ENCODE data around the gene SLC6A1.
"Not testable (repeated sequence)": the region's sequence is repeated elsewhere in the genome, so short reads cannot be mapped to it uniquely, and the experiment has no call there.

SLC6A1 gene

GRCh38 chr3:11060500-11061251 lies 68.1 kb downstream of the SLC6A1 start:
- DNase-seq (ENCODE audit: low spot score): peak; percentile 91

GRCh38 chr3:11061268-11061871 lies 68.8 kb downstream of the SLC6A1 start:
- DNase-seq (ENCODE audit: low spot score): not testable (repeated sequence)

DNA sequence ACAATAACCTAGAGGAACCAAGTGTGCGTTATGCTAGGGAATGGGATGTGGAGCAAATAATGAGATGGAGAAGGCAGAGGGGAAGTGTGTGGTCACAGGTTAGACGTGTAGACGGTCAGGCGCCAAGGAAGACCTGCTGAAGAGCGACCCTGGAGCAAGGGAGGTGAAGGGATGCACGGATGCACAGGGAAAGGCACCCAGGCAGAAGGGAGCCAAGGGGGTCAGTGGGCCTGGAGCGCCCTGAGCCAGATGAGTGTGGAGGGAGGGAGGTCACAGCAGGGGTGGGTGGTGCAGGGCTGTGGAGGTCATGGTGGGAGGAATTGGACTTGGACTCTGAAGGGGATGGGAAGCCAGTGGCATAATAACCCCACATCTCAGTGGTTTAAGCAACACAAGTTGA lies 70.2 kb downstream of the SLC6A1 start:
- DNase-seq (ENCODE audit: low spot score): no peak

DNA sequence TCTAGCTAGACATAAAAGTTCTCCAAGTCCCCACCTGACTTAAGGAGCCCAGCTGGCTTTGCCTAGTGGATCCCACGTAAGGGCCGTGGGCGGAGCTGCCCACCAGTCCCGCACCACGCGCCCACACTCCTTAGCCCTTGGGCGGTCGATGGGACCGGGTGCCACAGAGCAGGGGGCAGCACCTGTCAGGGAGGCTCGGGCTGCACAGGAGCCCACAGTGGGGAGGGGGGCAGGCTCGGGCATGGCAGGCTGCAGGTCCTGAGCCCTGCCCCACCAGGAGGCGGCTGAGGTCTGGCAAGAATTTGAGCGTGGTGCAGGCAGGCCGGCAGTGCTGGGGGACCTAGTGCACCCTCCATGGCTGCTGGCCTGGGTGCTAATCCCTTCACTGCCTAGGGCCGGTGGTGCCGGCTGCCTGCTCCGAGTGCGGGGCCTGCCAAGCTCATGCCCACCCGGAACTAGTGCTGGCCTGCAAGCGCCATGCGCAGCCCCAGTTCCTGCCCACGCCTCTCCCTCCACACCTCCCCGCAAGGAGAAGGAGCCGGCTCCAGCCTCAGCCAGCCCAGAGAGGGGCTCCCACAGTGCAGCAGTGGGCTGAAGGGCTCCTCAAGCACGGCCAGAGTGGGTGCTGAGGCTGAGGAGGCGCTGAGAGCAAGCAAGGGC lies 78.7 kb downstream of the SLC6A1 start:
- no peak for DNase-seq (ENCODE audit: low spot score)

DNA sequence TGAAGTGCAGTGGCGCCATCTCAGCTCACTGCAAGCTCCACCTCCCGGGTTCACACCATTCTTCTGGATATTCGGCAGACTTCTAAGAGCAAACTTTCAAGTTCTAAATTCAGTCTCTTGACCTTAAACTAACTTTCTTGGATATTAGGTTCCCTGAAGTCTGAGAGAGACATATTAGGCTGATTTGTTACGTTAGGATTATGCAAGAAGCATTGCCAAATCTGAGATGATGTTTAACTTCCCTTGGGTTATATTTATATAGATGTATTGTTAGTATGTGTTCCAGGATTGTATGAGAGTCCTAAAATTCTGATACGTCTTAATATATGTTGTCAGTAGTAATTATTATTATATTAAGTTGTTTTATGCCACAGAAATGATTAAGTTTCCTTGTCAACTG lies 80.1 kb downstream of the SLC6A1 start:
- DNase-seq (ENCODE audit: low spot score): no peak

DNA sequence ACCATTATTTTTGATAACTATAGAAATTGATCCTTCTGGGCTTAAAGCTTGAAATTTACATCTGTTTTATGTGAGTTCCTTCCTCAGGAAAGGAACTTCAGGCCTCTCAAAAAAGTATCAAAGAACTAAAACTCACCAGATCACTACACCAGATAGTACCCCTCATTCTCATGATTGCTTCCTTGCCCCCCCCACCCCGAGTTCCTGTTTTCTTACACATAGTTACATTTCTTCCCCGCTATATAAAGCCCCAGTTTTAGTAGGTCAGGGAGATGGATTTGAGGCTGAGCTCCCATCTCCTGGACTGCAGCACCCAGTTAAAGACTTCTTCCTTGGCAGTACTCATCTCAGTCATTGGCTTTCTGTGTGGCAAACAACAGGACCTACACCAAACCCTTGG lies 81.5 kb downstream of the SLC6A1 start:
- DNase-seq (ENCODE audit: low spot score): no peak

DNA sequence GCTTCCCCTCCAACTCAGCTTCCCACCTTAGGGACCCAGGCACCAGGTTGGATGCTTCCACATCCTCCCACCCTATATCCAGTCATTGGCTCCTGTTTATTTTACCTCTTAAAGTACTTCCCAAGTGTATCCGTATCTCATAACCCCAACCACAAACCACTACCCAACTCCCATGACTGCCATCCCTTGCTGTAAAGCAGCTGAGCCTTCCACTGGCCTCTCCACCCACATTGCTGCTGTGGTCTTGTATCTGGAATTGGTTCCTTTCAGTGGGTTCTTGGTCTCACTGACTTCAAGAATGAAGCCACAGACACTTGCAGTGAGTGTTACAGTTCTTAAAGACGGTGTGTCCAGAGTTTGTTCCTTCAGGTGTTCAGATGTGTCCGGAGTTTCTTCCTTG lies 81.9 kb downstream of the SLC6A1 start:
- no peak for DNase-seq (ENCODE audit: low spot score)

DNA sequence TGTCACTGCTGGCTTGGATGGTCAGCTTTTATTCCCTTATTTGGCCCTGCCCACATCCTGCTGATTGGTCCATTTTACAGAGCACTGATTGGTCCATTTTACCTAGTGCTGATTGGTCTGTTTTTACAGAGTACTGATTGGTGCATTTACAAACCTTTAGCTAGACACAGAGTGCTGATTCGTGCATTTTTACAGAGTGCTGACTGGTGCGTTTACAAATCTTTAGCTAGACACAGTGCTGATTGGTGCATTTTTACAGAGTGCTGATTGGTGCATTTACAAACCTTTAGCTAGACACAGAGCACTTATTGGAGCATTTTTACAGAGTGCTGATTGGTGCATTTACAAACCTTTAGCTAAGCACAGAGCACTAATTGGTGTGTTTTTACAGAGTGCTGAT lies 82.6 kb downstream of the SLC6A1 start:
- not testable (repeated sequence) for DNase-seq (ENCODE audit: low spot score)

DNA sequence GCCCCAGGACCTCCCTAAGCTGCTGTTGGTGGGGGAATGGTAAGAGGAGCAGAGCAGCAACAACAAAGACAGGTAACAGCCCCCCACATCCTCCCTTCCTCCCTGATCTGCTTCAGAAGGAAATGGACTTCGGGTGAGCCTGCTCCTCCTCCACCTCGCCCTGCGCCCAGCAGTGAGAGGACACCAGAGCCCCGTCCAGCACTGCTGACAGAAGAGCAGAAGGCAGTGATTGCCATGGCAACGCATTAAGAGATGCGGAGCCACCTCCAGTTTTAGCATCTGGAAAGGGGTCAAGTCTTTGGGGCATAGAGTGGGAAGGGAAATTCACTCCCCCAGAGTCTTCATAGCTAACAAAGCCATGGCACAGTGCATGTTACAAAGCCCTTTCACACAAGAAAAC lies 84.2 kb downstream of the SLC6A1 start:
- no peak for DNase-seq (ENCODE audit: low spot score)

GRCh38 chr3:11077466-11077865 lies 84.9 kb downstream of the SLC6A1 start:
- peak; percentile 61 for DNase-seq (ENCODE audit: low spot score)

DNA sequence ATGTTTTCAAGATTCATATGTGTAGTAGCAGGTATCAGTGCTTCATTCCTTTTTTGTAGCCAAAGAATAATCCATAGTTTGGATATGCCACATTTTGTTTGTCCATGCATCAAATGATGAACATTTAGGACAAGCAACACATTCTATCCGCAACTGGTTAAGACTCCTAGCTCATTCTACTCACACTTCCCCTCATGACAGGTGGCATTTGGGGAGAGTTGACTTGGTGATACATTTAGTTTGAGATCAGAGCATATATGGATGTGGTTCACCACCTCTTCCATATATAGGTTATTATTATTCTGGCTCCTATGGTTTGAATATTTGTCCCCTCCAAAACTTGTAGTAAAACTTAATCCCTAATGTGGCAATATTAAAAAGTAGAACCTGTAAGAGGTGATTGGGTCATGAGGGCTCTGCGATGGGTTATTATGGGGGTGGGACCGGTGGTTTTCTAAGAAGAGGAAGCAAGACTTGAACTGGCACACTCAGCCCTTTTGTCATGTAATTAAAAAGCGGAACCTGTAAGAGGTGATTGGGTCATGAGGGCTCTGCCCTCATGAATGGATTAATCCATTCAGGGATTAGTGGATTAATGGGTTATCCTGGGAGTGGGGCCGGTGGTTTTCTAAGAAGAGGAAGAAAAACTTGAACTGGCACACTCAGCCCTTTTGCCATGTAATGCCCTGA lies 86.4 kb downstream of the SLC6A1 start:
- no peak for DNase-seq (ENCODE audit: low spot score)

DNA sequence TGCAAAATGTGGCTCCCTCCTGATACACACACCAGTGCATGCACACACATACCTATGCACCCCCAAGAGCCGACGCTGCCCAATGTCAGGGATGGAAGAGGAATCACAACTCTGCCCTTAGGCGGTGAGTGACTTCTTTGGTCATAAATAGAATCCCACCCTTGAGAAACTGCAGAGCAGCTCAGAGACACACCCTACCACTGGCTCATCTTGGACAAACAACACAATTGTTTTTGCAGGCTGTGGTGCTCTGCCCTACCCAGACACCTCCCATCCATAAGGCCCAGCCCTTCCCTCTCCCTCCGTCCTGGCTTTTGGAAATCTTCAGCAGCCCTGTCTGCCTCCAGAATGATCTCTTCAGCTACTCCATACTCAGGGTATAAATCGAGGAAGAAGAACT lies 87.9 kb downstream of the SLC6A1 start:
- DNase-seq (ENCODE audit: low spot score): no peak

DNA sequence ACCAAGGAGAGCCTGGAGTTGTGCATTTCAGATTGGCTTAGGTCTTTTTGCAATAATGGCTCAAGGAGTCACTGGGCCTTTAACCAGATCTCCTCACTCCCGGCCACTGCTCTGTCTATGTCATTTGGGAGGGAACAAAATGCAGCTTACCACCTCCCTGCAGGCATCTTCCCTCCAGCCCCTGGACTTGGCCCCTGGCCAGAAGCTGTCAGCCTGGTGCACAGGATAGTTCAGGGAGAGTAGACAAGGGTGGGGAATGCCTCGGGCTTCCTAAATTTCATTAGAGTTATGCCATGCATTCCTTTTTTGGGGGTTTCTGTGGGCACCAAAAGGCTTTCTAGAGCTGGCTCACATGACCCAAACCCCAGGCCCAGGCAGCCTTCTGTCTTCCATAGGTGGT lies 91.5 kb downstream of the SLC6A1 start:
- no peak for DNase-seq (ENCODE audit: low spot score)

DNA sequence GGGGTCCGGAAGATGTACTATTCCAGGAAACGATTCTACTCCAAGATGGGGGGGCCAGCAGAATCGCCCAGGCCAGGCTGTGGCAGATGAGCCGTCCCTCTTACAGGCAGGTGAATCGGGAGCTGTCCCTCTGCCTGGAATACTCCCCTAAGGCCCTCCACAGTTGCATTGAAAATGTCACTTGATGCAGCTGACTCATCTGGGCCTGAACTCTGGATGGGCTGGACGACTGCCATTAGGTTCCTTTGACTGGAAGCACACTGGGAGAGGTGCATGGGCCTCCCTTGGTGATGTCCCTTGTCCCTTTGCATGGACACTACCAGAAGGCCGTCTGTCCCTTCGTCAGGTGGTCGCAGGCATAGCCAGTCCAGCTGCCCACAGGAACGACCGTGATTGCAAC lies 92.1 kb downstream of the SLC6A1 start:
- DNase-seq (ENCODE audit: low spot score): no peak

DNA sequence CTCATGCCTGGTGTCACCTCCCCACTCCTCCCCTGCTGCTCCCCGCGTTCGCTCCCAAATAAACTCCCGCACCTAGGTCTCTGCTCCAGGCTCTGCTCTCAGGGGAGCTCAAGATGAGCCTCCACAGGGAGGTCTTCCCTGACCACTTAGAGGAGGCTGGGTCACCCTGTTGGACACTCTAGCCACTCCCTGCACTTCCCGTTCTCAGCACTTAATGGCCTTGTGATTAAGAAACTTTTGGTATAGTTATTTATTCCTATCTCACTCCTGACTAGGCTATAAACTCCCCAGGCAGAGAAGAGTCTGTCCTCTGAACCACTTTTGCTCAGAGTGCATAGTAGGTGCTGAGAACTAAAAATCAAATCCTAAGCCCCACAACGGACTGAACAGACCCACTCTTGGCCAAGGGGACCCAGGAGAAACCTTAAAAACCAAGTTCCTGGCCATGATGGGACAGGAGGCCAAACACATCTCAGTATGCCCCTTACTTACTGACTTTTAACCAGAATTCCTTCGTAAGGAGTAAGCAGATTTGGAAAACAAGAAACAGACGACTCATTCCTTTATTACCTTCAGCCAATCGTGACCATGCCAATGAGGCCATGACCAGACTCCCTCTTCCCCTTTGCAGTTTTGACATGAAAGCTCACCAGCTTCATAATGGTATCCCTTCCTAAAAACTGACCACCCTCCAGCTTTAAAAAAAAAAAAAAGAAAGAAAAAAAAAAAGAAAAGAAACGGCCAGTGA lies 92.7 kb downstream of the SLC6A1 start:
- peak; percentile 50 for DNase-seq (ENCODE audit: low spot score)

DNA sequence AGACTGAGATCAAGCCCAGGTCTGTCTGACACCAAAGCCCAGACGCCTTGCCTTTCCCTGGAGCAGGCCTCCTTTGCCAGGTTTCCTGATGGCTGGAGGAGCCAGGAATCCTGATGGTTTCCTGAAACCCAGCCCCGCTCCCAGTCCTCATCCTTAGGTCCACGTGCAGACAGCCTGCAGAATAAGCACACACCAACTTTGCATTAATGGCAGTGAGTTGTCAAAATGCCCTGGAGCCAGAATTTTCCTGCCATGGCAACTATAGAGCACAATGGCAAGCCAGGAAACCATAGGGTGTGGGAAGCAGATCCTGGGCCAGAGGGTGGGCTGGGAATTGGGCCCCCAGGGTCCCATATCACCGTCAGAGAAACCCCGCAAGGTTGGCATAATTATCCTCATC lies 94.3 kb downstream of the SLC6A1 start:
- DNase-seq (ENCODE audit: low spot score): no peak

DNA sequence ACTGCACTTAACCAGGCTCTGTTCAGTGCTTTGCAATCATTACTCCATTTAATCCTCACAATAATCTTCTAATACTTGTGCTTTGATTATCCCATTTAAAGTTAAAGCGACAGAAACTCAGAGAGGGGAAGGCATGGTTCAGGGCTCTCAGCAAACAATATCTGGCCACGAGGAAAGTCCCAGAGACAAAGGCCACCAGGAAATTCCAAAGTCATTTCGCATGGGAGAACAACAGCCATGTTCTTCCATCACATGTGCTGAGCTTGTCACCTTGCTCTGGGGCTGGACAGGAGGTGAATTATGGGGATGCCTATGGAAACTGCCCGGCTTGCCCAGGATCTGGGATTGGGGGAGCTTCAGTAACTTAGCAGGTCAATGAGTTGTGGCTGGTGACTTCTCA lies 95.5 kb downstream of the SLC6A1 start:
- DNase-seq (ENCODE audit: low spot score): no peak

DNA sequence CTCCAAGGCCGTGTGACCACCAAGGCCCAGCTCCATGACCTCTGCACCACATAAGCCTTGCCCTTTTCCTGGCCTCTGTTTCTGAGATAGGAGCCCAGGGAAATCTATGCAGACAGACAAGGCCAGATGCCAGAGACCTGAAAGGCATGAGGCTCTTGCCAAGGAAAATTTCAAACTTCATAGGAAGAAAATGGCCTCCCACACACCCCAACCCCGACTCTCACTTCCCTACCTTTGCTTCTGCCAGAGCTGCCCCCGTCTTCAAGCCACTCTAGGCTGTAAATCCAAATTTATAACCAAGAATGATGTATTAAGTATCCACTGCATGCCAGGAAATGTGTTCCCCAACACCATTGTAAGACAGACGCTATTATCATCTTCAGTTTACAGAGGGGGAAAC lies 96.3 kb downstream of the SLC6A1 start:
- no peak for DNase-seq (ENCODE audit: low spot score)
